ENCODE measurements around the gene ARID4B. TPM values are rescaled to one million over a fixed set of nuclear protein-coding genes. Genes with fewer than 3 reads are reported as not detected.

ARID4B gene
- total RNA-seq, 1 experiment from 2014 or later, result 34.0 TPM

- Histone ChIP-seq H3K79me1 (ENCODE audit: insufficient read depth, low read depth, low read length, poor library complexity, severe bottlenecking) (no peaks in the 10 kb centered on the region), H2BK15ac (ENCODE audit: low read depth, low read length) (no peak overlapping the region), H4K91ac (ENCODE audit: insufficient read length, low read depth, low read length) (no peak overlapping the region), H3K23me2 (ENCODE audit: insufficient read length, low read depth, low read length, poor library complexity, severe bottlenecking) (no peaks in the 10 kb centered on the region), H2BK5ac (ENCODE audit: insufficient read length, low read length) (no peak overlapping the region), H3K4me1 (ENCODE audit: insufficient read depth, low read length) (no peaks in the 10 kb centered on the region), H2AK5ac (ENCODE audit: insufficient read length, low read length) (no peak overlapping the region), H3K23ac (ENCODE audit: insufficient read length, low read depth, low read length) (no peak overlapping the region), H2BK120ac (ENCODE audit: low read depth, low read length, poor library complexity, severe bottlenecking) (no peak overlapping the region), H3K27ac (ENCODE audit: insufficient read length, low read depth, low read length) (no peak overlapping the region), H4K20me1 (ENCODE audit: control insufficient read depth, insufficient read depth, insufficient read length) (no peaks in the 10 kb centered on the region), H3K79me2 (ENCODE audit: insufficient read depth, low read length) (no peaks in the 10 kb centered on the region), H4K8ac (replicated peaks; ENCODE audit: insufficient read length, low read depth, low read length) (no peak overlapping the region), H3K4me2 (ENCODE audit: insufficient read depth, insufficient read length, low read length) (no peak overlapping the region), H3K18ac (ENCODE audit: insufficient read length, low read depth, low read length) (no peak overlapping the region), H3K14ac (ENCODE audit: insufficient read depth, low read length) (no peak overlapping the region), H3K9ac (ENCODE audit: extremely low read depth, insufficient read length, low read length) (no peak overlapping the region), H4K5ac (ENCODE audit: insufficient read length, low read depth, low read length) (no peak overlapping the region), H2BK12ac (ENCODE audit: insufficient read length, low read depth, low read length) (no peak overlapping the region), H3T11ph (ENCODE audit: low read length) (no peak overlapping the region), H3K56ac (ENCODE audit: insufficient read length, low read depth, low read length) (no peak overlapping the region), H2BK20ac (ENCODE audit: low read depth, low read length, poor library complexity, severe bottlenecking) (no peak overlapping the region), H3K4ac (ENCODE audit: low read depth, low read length) (no peak overlapping the region), H2AFZ (ENCODE audit: low read length) (no peak overlapping the region), H3K27me3 (ENCODE audit: insufficient read depth, low read length) (no peaks in the 10 kb centered on the region), H3K9me3 (ENCODE audit: control insufficient read depth, low read depth, low read length) (no peaks in the 10 kb centered on the region)
- no peak overlapping the region for H3K4me3 Mint-ChIP-seq
- H3K9me3 Mint-ChIP-seq, result no peaks in the 10 kb centered on the region
- H3K27ac Mint-ChIP-seq, result no peak overlapping the region
- no peak for DNase-seq
- peaks cover 27 to 66% (median 62%) of the 10 kb centered on the region in 3 experiments for H3K36me3 Mint-ChIP-seq (ENCODE audit: insufficient read depth in 1 of 3, low read depth in 3 of 3)
- no peaks in the 10 kb centered on the region for H3K27me3 Mint-ChIP-seq (ENCODE audit: low read depth)
- TF ChIP-seq CTCF (conservative IDR thresholded peaks at IDR 0.05), result no peak
- no peaks in the 10 kb centered on the region for H3K4me1 Mint-ChIP-seq
Measured at GRCh38 chr1:235169986-235170385, 158.0 kb downstream of the ARID4B start.

All from H9 (cell line).